GM12878 (cell line): ENCODE results near the gene MAGI2.

Experiments
- ASH2L ChIP-seq: fragments of 300-600, 200-600 bp; sonication (generic); IDR thresholded peaks from 2 replicates; pipeline ENCODE4 v1.6.1; 2017; ENCODE audit warnings: low read depth, mild to moderate bottlenecking, borderline replicate concordance
- CBFB ChIP-seq: IDR thresholded peaks from 2 replicates; pipeline ENCODE4 v1.6.1; 2016; ENCODE audit warnings: antibody characterized with exemption, low read depth
- CEBPB ChIP-seq, 2 experiments: fragments of 150-350 bp in 1 of 2; IDR thresholded peaks; 2 replicates each; pipeline ENCODE4 v1.6.1; 2012 to 2014; ENCODE audit warnings: low read depth in 2 of 2, low read length in 2 of 2, borderline replicate concordance in 1 of 2, inconsistent platforms in 1 of 2
- CHD2 ChIP-seq: IDR thresholded peaks from 2 replicates; pipeline ENCODE4 v1.6.1; 2011; ENCODE audit warnings: low read depth, low read length, improper control_type of control experiment, borderline replicate concordance
- JUND ChIP-seq: IDR thresholded peaks from 2 replicates; pipeline ENCODE4 v1.6.1; 2012; ENCODE audit warnings: low read depth, mild to moderate bottlenecking, low read length, improper control_type of control experiment, moderate library complexity
- KDM1A ChIP-seq: fragments of 200-600 bp; sonication (generic); IDR thresholded peaks from 2 replicates; pipeline ENCODE4 v1.6.1; 2016; ENCODE audit warnings: borderline replicate concordance
- RCOR1 ChIP-seq: conservative IDR thresholded peaks from 2 replicates; pipeline ENCODE4 v1.6.1; 2012; ENCODE audit warnings: low read depth, low read length, improper control_type of control experiment
- SP1 ChIP-seq: IDR thresholded peaks from one replicate; pipeline ENCODE4 v1.6.1; 2011; ENCODE audit warnings: low read depth, low read length
- ZNF207 ChIP-seq: fragments of 450-650 bp; IDR thresholded peaks from 2 replicates; pipeline ENCODE4 v1.6.1; 2014; ENCODE audit warnings: antibody characterized with exemption, mild to moderate bottlenecking, borderline replicate concordance
- ZNF384 ChIP-seq: IDR thresholded peaks from 2 replicates; pipeline ENCODE4 v1.6.1; 2012; ENCODE audit warnings: low read depth, mild to moderate bottlenecking, low read length, improper control_type of control experiment, borderline replicate concordance
- TF ChIP-seq, protein P1 (sequence below): fragments of 450-650 bp; IDR thresholded peaks from 2 replicates; pipeline ENCODE4 v1.6.1; 2018; ENCODE audit warnings: mild to moderate bottlenecking, low read depth, moderate library complexity; ENCODE audit not compliant: partially characterized antibody
- TF ChIP-seq, protein P2 (sequence below), 3 experiments: IDR thresholded peaks in 2 of 3; conservative IDR thresholded peaks in 1 of 3; 2 replicates each; pipeline ENCODE4 v1.5.1; 2011; ENCODE audit warnings: low read depth in 3 of 3, low read length in 3 of 3, mild to moderate bottlenecking in 3 of 3, control low read depth in 2 of 3, moderate library complexity in 2 of 3, inconsistent platforms in 1 of 3, mixed read lengths in 1 of 3; ENCODE audit not compliant: control insufficient read depth in 2 of 3, insufficient read depth in 1 of 3; ENCODE audit errors: extremely low read depth in 1 of 3
- TF ChIP-seq, protein P3 (sequence below): IDR thresholded peaks from 2 replicates; pipeline ENCODE4 v1.6.1; 2012; ENCODE audit warnings: low read length, inconsistent platforms
- TF ChIP-seq, protein P4 (sequence below): IDR thresholded peaks from 2 replicates; pipeline ENCODE4 v1.6.1; 2012; ENCODE audit warnings: low read depth, low read length, improper control_type of control experiment

DNA sequence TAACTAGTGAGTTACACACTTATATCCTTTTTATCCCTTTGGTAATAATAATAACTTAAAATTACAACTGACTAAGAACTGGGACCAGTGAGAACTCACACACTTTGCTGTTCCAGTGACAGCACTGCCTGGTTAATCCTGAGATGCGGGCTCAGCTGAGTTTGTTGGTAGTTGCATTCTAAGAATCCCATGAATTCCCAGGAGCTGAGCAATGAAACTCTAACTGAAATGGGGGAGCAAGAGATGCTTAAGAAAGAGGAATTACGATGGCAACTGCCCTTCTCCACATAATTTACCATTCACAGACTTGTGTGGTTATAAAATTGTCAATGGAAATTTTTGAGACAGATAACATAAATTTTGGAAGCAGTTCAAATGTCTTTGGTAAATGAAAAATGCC is 659.4 kb downstream of the MAGI2 start:
- TF ChIP-seq ZNF384: no peak
- no peak for TF ChIP-seq CEBPB (IDR thresholded peaks at IDR 0.05; ENCODE audit: borderline replicate concordance in 1 of 2, low read depth in 2 of 2, low read length in 2 of 2)
- TF ChIP-seq, protein P1, sequence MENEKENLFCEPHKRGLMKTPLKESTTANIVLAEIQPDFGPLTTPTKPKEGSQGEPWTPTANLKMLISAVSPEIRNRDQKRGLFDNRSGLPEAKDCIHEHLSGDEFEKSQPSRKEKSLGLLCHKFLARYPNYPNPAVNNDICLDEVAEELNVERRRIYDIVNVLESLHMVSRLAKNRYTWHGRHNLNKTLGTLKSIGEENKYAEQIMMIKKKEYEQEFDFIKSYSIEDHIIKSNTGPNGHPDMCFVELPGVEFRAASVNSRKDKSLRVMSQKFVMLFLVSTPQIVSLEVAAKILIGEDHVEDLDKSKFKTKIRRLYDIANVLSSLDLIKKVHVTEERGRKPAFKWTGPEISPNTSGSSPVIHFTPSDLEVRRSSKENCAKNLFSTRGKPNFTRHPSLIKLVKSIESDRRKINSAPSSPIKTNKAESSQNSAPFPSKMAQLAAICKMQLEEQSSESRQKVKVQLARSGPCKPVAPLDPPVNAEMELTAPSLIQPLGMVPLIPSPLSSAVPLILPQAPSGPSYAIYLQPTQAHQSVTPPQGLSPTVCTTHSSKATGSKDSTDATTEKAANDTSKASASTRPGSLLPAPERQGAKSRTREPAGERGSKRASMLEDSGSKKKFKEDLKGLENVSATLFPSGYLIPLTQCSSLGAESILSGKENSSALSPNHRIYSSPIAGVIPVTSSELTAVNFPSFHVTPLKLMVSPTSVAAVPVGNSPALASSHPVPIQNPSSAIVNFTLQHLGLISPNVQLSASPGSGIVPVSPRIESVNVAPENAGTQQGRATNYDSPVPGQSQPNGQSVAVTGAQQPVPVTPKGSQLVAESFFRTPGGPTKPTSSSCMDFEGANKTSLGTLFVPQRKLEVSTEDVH: no peak
- TF ChIP-seq, protein P2, sequence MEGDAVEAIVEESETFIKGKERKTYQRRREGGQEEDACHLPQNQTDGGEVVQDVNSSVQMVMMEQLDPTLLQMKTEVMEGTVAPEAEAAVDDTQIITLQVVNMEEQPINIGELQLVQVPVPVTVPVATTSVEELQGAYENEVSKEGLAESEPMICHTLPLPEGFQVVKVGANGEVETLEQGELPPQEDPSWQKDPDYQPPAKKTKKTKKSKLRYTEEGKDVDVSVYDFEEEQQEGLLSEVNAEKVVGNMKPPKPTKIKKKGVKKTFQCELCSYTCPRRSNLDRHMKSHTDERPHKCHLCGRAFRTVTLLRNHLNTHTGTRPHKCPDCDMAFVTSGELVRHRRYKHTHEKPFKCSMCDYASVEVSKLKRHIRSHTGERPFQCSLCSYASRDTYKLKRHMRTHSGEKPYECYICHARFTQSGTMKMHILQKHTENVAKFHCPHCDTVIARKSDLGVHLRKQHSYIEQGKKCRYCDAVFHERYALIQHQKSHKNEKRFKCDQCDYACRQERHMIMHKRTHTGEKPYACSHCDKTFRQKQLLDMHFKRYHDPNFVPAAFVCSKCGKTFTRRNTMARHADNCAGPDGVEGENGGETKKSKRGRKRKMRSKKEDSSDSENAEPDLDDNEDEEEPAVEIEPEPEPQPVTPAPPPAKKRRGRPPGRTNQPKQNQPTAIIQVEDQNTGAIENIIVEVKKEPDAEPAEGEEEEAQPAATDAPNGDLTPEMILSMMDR (IDR thresholded peaks at IDR 0.05 in 2 of 3, conservative IDR thresholded peaks at IDR 0.05 in 1 of 3; ENCODE audit: control insufficient read depth in 2 of 3, extremely low read depth in 1 of 3, insufficient read depth in 1 of 3, low read depth in 3 of 3, low read length in 3 of 3): no peak
- TF ChIP-seq RCOR1: no peak
- TF ChIP-seq CHD2: no peak
- no peak for TF ChIP-seq SP1
- no peak for TF ChIP-seq ZNF207
- TF ChIP-seq, protein P3, sequence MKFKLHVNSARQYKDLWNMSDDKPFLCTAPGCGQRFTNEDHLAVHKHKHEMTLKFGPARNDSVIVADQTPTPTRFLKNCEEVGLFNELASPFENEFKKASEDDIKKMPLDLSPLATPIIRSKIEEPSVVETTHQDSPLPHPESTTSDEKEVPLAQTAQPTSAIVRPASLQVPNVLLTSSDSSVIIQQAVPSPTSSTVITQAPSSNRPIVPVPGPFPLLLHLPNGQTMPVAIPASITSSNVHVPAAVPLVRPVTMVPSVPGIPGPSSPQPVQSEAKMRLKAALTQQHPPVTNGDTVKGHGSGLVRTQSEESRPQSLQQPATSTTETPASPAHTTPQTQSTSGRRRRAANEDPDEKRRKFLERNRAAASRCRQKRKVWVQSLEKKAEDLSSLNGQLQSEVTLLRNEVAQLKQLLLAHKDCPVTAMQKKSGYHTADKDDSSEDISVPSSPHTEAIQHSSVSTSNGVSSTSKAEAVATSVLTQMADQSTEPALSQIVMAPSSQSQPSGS: no peak
- no peak for TF ChIP-seq ASH2L
- TF ChIP-seq, protein P4, sequence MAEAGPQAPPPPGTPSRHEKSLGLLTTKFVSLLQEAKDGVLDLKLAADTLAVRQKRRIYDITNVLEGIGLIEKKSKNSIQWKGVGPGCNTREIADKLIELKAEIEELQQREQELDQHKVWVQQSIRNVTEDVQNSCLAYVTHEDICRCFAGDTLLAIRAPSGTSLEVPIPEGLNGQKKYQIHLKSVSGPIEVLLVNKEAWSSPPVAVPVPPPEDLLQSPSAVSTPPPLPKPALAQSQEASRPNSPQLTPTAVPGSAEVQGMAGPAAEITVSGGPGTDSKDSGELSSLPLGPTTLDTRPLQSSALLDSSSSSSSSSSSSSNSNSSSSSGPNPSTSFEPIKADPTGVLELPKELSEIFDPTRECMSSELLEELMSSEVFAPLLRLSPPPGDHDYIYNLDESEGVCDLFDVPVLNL: no peak
- TF ChIP-seq JUND: no peak
- no peak for TF ChIP-seq CBFB
- no peak for TF ChIP-seq KDM1A
